Spleen (tissue), 11 donors: ENCODE data around the gene MSI2. TPM values are rescaled to one million over a fixed set of nuclear protein-coding genes. Genes with fewer than 3 reads are reported as not detected.

Experiments used
- DNase-seq: peaks from one replicate; pipeline ENCODE4 v3.0.0-alpha.2; 2020
- H3K27ac ChIP-seq, 8 donors: fragments of 200-600 bp; sonication (generic) in 7 of 8; 1 replicate in 4 of 8; 2 replicates in 4 of 8; pipeline versions ENCODE4 v1.5.0 to v1.8.0; 2016 to 2021; ENCODE audit warnings: inconsistent platforms in 4 of 8, mild to moderate bottlenecking in 4 of 8, moderate library complexity in 1 of 8
- H3K27me3 ChIP-seq, 7 donors: fragments of 200-600 bp; sonication (generic) in 6 of 7; replicated peaks in 1 of 7; 1 replicate in 4 of 7; 2 replicates in 3 of 7; pipeline versions ENCODE4 v1.5.0 to v1.8.0; 2016 to 2021; ENCODE audit warnings: inconsistent platforms in 3 of 7, mild to moderate bottlenecking in 1 of 7
- H3K36me3 ChIP-seq, 6 donors: fragments of 200-600 bp; sonication (generic) in 5 of 6; 1 replicate in 4 of 6; 2 replicates in 2 of 6; pipeline versions ENCODE4 v1.5.0 to v1.8.0; 2016 to 2021; ENCODE audit warnings: inconsistent platforms in 2 of 6
- H3K4me1 ChIP-seq, 6 donors: fragments of 200-600 bp; sonication (generic) in 5 of 6; 1 replicate in 3 of 6; 2 replicates in 3 of 6; pipeline versions ENCODE4 v1.5.0 to v1.8.0; 2016 to 2021; ENCODE audit warnings: inconsistent platforms in 3 of 6
- H3K4me3 ChIP-seq, 8 donors: fragments of 200-600 bp; sonication (generic) in 7 of 8; 1 replicate in 4 of 8; 2 replicates in 4 of 8; pipeline versions ENCODE4 v1.5.0 to v1.8.0; 2016 to 2021; ENCODE audit warnings: inconsistent platforms in 4 of 8, mild to moderate bottlenecking in 4 of 8, moderate library complexity in 2 of 8
- H3K9me3 ChIP-seq, 8 donors: fragments of 200-600 bp; sonication (generic) in 7 of 8; 1 replicate in 4 of 8; 2 replicates in 4 of 8; pipeline versions ENCODE4 v1.5.0 to v1.8.0; 2016 to 2021; ENCODE audit warnings: inconsistent platforms in 4 of 8
- CTCF ChIP-seq, 11 experiments: fragments of 200-600 bp in 7 of 11; fragments of 450-650 bp in 4 of 11; sonication (generic) in 4 of 11; IDR thresholded peaks in 8 of 11; conservative IDR thresholded peaks in 3 of 11; 1 replicate in 7 of 11; 2 replicates in 4 of 11; pipeline versions ENCODE4 v1.4.0 to v1.8.0; 2016 to 2021; ENCODE audit warnings: antibody characterized with exemption in 11 of 11, inconsistent platforms in 4 of 11, mild to moderate bottlenecking in 1 of 11
- POLR2A ChIP-seq, 3 donors: fragments of 450-650 bp; IDR thresholded peaks; one replicate each; pipeline ENCODE4 v1.5.1; 2017; ENCODE audit warnings: antibody characterized with exemption in 3 of 3, mild to moderate bottlenecking in 1 of 3
- POLR2AphosphoS5 ChIP-seq, 3 donors: sonication (generic); formaldehyde crosslinking; IDR thresholded peaks; one replicate each; pipeline ENCODE4 v1.5.1; 2017; ENCODE audit warnings: antibody characterized with exemption in 3 of 3
- WGBS, 5 donors: extraction: QIAGEN DNeasy Blood & Tissue Kit in 3 of 5; methylation state at CpG; one replicate each; pipeline versions ENCODE4 v1.1.5 to v1.1.7; 2013 to 2018; 5-methylcytosine and 5-hydroxymethylcytosine counted together
- intact Hi-C: fragments of 100-400 bp; cut with DNase I; formaldehyde crosslinking; loops from one replicate; pipeline ENCODE4 v1.15.0; 2023; ENCODE audit warnings: low total_unique reads
- polyA plus RNA-seq, 3 donors: library from polyadenylated mRNA; stranded (reverse); fragments of 200-250 nt; gene quantifications; one replicate each; pipeline ENCODE4 v1.2.1, GENCODE V29; 2013
- total RNA-seq, 7 donors: library from RNA; depleted of rRNA in 3 of 7; stranded (reverse); fragments of >200 nt in 3 of 7; fragmentation: NEBNext Ultra II Directional in 4 of 7; extraction: Animal tissue kit (Norgen Biotek cat#: 25700) in 4 of 7; gene quantifications; one replicate each; pipeline versions ENCODE4 v1.1.0 to v1.2.1, GENCODE V29; 2016 to 2021
- donor health status: healthy with polysubstance abuse.
- donor health status: DM: no; HTN: no; CAD: no; lungs with moderate emphysema.
- donor health status: DM: no; HTN: no; CAD: no.
- donor health status: Bipolar disorder and iron deficiency.
- donor health status: healthy.
- donor health status: DM: no; HTN: no; CAD: no.
- donor health status: DM: yes; HTN: yes; CAD: no.

MSI2 gene
- total and polyA plus RNA-seq, 10 donors, result 9.8 to 131 (median 64.7) TPM

- H3K4me1 ChIP-seq, result no peaks in the 10 kb centered on the region
- no peak overlapping the region for H3K4me3 ChIP-seq
- H3K27ac ChIP-seq, result no peak overlapping the region
- TF ChIP-seq POLR2A (IDR thresholded peaks at IDR 0.05), result no peak
- no peak for TF ChIP-seq POLR2AphosphoS5 (IDR thresholded peaks at IDR 0.05)
- TF ChIP-seq CTCF (IDR thresholded peaks at IDR 0.05 in 8 of 11, conservative IDR thresholded peaks at IDR 0.05 in 3 of 11), result no peak
- WGBS, 5 donors, result 58 to 69% (median 63%) methylated on average over 3 of the region's 3 CpGs
- peaks cover 0 to 6% (median 0%) of the 10 kb centered on the region in 7 donors for H3K27me3 ChIP-seq
- no peaks in the 10 kb centered on the region for H3K36me3 ChIP-seq
- H3K9me3 ChIP-seq, result peaks cover 0 to 27% (median 16%) of the 10 kb centered on the region in 8 donors
- intact Hi-C loops, result no loop called here
- no peak for DNase-seq
Observed at GRCh38 chr17:57210972-57211411, 45.3 kb upstream of the MSI2 start.

- no peak for DNase-seq
- intact Hi-C loops, result no loop called here
- 69 to 84% (median 80%) methylated on average over 4 of the region's 4 CpGs for WGBS, 5 donors
- peaks cover 0 to 27% (median 16%) of the 10 kb centered on the region in 8 donors for H3K9me3 ChIP-seq
- no peak overlapping the region for H3K27ac ChIP-seq
- H3K4me3 ChIP-seq, result no peak overlapping the region
- TF ChIP-seq CTCF (IDR thresholded peaks at IDR 0.05 in 8 of 11, conservative IDR thresholded peaks at IDR 0.05 in 3 of 11) (no peak), POLR2AphosphoS5 (IDR thresholded peaks at IDR 0.05) (no peak)
- peaks cover 0 to 6% (median 0%) of the 10 kb centered on the region in 7 donors for H3K27me3 ChIP-seq
- no peaks in the 10 kb centered on the region for H3K36me3 ChIP-seq
- no peaks in the 10 kb centered on the region for H3K4me1 ChIP-seq
Observed at GRCh38 chr17:57211543-57211942, 44.8 kb upstream of the MSI2 start.

- TF ChIP-seq POLR2AphosphoS5 (IDR thresholded peaks at IDR 0.05) (no peak), CTCF (IDR thresholded peaks at IDR 0.05 in 8 of 11, conservative IDR thresholded peaks at IDR 0.05 in 3 of 11) (no peak), POLR2A (IDR thresholded peaks at IDR 0.05) (no peak)
- DNase-seq, result no peak
- WGBS, 5 donors, result 86 to 93% (median 87%) methylated on average over 5 of the region's 5 CpGs
- Histone ChIP-seq H3K27ac (no peak overlapping the region), H3K9me3 (peaks cover 0 to 12% (median 7%) of the 10 kb centered on the region in 8 donors), H3K36me3 (no peaks in the 10 kb centered on the region), H3K27me3 (peaks cover 0 to 6% (median 0%) of the 10 kb centered on the region in 7 donors), H3K4me3 (no peak overlapping the region), H3K4me1 (no peaks in the 10 kb centered on the region)
- intact Hi-C loops, result no loop called here
Observed at GRCh38 chr17:57213180-57213825, 43.0 kb upstream of the MSI2 start.

GRCh38 chr17:57215317-57215716 lies 41.0 kb upstream of the MSI2 start:
- Histone ChIP-seq H3K36me3 (no peaks in the 10 kb centered on the region), H3K4me3 (no peak overlapping the region), H3K4me1 (no peaks in the 10 kb centered on the region), H3K27me3 (peaks cover 0 to 4% (median 0%) of the 10 kb centered on the region in 7 donors), H3K9me3 (no peaks in the 10 kb centered on the region), H3K27ac (no peak overlapping the region)
- TF ChIP-seq POLR2A (IDR thresholded peaks at IDR 0.05) (no peak), CTCF (IDR thresholded peaks at IDR 0.05 in 8 of 11, conservative IDR thresholded peaks at IDR 0.05 in 3 of 11) (no peak), POLR2AphosphoS5 (IDR thresholded peaks at IDR 0.05) (no peak)
- DNase-seq, result no peak
- intact Hi-C loops, result no loop called here
- 60 to 88% (median 66%) methylated on average over 8 of the region's 8 CpGs for WGBS, 5 donors
